Ureter (tissue), 1 donor: ENCODE data around the gene LRRC46. TPM values are rescaled to one million over a fixed set of nuclear protein-coding genes. Genes with fewer than 3 reads are reported as not detected.

Experiments used
- DNase-seq: peaks from one replicate; pipeline ENCODE4 v3.0.0-alpha.2; 2020; ENCODE audit warnings: low spot score
- total RNA-seq: library from RNA; stranded (reverse); gene quantifications from one replicate; pipeline ENCODE4 v1.2.4, GENCODE V29; 2023
- donor health status: DM: yes; HTN: yes; CAD: no.

The LRRC46 gene
- total RNA-seq, 1 donor from 2014 or later, result 0.31 TPM

DNA sequence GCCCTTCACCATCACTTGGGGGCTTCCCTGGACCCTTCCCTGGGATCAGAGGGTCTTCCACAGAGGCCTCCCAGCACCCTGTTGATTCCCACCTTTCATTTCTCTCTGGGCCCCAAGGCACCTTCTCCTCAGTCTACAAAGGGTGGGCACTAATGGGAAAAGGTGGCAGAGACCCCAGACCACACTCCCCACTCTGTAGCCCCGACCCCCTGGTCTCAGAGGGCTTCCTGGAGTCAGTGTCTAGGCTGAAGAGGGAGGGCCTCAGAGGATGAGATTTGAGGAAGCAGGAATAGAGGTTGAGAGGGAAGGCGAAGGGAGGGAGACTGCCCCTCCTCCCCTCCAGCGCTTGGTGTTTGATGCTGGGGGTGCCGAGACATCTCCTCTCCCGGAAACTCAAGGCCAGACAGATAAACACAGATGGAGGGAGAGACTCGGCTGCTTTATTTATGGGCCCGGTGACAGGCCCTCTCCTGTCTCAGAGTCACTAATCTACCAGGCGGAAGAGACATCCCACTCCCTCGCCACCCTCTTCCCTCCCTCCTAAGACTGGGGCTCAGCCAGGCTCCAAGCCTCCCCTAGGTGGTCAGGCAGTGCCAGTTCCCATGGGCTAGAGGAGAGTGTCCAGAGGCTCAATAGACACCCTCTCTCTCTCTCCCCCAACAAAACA is 46.0 kb downstream of the LRRC46 start:
- DNase-seq, result no peak

DNA sequence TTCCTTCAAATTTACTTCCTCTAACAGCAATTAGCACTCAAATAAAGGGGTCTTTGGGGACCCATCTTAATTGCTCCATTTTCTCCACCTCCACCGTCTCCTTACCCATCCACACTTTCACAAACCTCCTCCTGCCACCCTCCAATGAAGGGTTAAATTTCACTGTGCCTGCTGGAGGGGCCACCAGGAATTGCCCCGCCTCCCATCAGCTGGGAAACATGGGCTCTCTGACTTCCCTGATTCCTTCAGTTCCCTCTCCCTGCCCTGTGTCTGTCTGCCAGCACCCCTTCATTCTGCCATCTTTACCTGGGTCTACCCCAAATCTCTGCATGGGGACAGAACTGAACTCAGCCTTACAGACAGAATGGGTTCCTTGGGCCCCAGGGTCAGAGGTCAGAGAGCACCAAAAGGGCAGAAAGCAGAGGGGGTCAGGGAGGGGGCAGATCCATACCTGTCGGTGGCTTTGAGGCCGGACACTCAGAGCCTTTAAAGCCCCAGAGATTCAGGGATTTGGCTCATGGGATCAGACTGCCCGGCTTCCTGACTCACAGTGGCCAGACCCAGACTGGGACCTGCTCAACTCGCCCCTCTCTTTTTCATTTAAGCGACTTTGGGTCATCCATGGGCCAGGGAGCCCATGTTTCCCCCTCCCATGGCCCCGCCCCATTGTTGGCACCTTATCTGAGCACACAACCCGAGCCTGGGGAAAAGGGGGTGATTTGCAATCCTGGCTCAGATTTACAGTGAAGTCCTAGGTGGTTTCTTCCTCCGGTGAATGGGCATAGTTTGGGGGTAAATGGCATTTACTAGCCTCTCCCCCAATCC is 46.9 kb downstream of the LRRC46 start:
- no peak for DNase-seq

DNA sequence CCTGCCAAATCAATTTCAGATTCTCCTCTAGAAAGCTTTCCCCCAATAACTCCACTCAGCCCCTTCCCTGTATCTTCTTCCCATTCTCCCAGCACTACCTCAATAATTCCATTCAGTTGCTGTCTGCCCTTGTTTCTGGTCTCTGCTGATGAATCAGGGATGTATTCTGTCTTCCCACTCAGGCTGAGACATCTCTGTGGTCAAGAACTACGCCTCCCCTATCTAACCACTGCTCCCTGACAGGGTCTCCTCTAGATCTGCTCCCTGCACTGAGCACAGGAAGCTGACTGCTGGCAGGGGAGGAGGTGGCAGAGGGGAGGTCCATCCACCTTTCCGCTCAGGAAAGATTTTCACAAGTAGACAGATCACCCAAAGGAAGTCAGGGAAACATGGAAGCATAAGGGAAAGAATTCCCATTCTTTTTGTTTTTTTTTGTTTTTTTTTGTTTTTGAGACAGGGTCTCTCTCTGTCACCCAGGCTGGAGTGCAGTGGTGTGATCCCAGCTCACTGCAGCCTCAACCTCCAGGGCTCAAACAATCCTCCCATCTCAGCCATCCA is 47.6 kb downstream of the LRRC46 start:
- DNase-seq, result no peak

DNA sequence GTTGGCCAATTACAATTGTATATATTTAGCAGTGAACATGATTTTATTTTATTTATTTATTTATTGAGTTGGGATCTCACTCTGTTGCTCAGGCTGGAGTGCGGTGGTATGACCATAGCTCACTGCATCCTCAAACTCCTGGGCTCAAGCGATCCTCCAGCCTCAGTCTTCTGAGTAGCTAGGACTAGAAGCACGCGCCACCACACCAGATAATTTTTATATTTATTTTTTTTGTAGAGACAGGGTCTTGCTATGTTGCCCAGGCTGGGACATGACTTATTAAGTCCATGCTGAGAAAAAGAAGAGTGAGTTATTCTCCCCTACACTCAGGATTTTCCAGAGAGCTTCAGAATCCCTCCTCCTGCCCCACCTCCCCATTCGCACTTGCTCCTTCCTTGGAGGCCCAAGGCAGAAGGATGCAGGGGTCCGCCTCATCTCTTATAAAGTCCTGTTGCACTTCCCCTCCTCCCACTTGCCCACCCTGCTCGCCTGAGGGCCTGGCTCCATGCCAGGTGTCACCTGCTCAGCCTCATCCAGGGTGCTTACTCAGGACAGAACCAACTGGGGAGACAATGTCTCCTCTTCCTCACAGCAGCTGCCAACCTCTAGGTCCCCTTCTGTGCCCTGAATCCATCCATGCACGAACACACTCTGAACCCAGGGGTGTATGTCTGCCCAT is 48.4 kb downstream of the LRRC46 start:
- no peak for DNase-seq

DNA sequence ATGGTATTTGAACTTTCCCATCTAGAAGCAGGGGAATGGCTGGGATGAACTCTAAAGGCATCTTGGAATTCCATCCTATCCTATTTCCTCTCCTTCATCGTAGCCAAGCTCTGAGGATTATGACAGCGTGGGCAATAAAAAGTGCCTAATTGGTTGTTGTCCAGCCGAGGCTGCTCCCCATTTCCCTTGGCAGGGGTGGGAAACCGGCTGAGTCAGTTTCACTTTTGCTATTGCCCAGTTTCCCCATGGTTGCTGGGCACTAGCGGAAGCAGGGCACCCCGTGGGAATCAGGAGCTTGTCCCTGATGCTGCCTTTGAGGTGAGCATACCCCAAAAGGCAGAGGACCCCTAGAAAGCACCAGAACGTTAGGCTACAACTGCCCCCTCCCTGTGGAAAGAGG is 50.8 kb downstream of the LRRC46 start:
- peak; percentile 67 for DNase-seq

DNA sequence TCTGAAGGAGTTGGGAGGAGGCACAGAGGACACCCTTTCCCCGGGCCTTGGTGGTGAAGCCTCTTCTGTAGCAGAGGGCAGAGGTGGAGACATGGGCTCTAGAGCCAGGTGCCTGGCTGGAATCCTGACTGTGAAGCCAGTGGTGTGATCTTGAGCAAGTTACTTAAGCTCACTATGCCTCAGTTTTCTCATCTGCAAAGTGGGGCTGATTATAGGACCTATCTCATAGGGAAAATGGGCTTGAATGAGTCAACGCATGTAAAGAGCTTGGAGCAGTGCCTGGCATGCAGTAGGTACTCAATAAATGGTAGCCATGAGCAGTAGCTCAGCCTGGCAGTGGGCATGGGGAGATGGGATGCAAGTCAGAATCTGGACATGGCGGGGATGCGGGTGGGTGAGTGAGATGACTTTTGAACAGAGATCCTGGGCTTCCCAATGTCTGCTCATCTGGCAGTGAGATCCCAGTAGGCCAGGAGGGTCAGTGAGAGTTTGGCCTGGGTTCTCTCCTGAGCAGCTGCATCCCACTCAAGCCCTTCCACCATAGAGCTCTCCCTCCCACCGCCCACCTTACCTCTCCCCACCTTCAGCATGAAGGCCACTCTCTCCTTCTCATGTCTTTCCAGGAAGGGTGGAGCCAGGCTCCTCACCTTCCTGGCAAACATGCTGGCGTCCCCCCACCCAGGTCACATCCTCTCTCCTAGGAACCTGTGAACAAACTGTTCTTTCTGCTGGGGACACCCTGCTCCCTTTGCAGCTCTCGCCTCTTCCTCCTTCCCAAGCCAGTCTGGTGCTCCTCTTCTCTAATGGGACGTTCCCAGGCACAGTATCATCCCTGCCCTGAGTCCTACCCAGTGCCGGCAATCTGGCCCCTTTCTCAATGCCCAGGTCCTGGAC is 51.5 kb downstream of the LRRC46 start:
- no peak for DNase-seq

DNA sequence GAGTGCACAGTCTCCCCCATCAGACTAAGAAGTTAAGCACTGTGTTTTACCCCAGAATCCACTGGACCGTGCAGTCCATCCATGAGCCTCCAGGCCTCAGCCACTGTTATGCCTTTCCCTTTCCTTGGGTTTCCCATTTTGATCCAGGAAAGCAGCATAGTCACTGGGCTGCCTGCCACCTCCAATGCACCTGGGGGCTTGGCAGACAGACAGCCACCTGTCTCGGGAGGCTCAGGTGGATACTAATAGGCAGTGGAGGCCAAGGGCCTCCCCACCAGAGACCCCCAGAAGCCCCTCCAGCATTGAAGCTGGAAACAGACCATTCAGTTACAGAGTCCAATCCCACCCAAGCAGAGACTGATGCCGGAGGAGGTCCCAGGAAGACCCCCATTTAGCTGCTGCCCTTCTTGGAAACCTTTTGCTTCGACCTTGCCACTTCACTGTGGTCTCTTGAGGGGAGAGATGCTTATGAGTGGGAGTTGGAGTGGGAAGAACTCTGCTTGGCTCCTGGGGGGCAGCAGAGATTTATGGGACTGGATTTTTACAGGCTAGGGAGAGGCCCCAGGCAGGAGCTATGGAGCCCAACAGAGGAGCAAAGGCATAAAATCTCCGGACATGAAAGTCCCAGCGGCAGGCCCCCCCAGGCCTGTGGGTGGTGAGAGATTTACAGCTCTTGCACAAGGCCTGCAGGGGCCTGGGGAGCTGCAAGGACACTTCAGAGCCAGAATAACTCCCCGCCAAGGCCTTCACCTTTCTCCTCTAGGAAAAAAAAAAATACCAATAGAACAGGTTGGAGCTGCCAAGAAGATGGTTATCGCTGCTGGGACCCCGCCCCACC is 52.3 kb downstream of the LRRC46 start:
- DNase-seq, result peak; percentile 59

DNA sequence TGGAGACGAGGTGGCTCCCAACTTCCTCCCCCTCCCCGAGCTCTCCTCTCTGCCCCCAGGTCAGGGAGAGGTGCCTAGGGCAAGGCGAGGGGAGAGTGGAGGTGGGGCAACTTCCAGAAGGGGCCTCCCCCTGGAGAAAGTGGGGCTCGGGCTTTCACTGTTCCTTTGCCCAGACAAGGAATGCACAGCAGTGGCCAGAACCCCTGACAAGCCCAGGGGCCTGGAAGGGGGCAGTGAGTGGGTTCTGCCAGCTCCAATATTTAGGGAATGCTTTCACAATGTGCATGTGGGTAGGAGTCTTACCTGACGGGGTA is 52.9 kb downstream of the LRRC46 start:
- DNase-seq, result no peak

DNA sequence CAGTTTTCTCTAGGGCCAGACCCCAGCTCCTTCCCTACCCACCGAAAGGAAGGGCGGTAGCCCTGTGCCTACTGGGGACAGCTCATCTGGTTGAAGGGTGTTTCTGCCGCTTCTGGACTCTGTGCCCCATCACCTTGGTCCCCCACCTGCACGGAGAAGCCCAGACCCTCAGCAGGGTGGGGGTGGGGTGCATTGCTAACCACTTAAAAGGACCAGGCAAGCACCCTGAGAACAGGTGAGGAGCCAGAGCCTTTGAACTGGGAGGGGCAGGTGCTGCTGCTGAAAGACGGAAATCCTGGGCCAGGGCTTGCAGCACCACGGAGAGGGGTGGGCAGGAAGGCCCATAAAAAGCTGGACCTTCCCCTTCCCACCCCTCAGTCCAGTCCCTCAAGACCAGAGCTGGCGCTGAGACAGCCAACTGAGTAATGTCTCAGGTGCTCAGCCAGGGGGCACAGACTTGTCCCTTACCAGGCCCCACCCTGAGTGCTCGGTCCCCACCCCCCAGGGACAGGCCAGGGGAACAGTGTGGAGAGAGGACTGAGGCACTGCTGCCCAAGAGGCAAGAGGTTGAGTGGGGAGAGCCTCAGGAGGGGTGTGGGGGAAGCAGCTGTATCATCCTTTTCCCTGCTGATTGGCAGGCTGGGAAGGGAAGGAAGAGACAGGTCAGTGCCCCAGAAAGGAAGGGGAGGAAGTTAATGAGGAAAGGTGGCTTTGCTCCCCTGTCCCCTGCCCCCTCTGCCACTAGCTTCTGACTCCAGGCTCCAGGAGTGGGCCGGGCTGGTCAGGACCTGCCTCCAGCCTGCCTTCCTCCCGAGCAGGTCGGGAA is 53.6 kb downstream of the LRRC46 start:
- DNase-seq, result no peak

Other genes starting within 250 kb of the LRRC46 start
- gene KPNB1, start 181.8 kb upstream of the LRRC46 start, total RNA-seq, result 352 TPM
- gene TBKBP1, start 137.5 kb upstream of the LRRC46 start, total RNA-seq, result 9.2 TPM
- gene TBX21, start 98.4 kb upstream of the LRRC46 start, total RNA-seq, result 1.2 TPM
- 27.2 TPM for gene OSBPL7, start 9.9 kb upstream of the LRRC46 start, total RNA-seq
- gene MRPL10, start 129 bp upstream of the LRRC46 start, total RNA-seq, result 38.2 TPM
- 36.5 TPM for gene SCRN2, start 9.6 kb downstream of the LRRC46 start, total RNA-seq
- 9.2 TPM for gene SP6, start 19.5 kb downstream of the LRRC46 start, total RNA-seq
- gene SP2, start 64.6 kb downstream of the LRRC46 start, total RNA-seq, result 22.7 TPM
- 40.9 TPM for gene PNPO, start 109.9 kb downstream of the LRRC46 start, total RNA-seq
- gene PRR15L, start 126.2 kb downstream of the LRRC46 start, total RNA-seq, result 12.2 TPM
- gene CDK5RAP3, start 139.4 kb downstream of the LRRC46 start, total RNA-seq, result 207 TPM
- gene COPZ2, start 206.1 kb downstream of the LRRC46 start, total RNA-seq, result 29.1 TPM
- 143 TPM for gene NFE2L1, start 216.7 kb downstream of the LRRC46 start, total RNA-seq